Smooth muscle cell (in vitro differentiated cells): ENCODE measurements around the gene TEC. TPM values are rescaled to one million over a fixed set of nuclear protein-coding genes. Genes with fewer than 3 reads are reported as not detected.

Source experiments
- DNase-seq: peaks from one replicate; lab custom pipeline; 2025; ENCODE audit not compliant: unreplicated experiment; lab: John Stamatoyannopoulos, UW
- H2AFZ ChIP-seq: fragments of 200-600 bp; sonication (generic); 2 replicates; pipeline ENCODE4 v1.6.0; 2016; ENCODE audit warnings: antibody characterized with exemption, low read depth, mild to moderate bottlenecking
- H3F3A ChIP-seq: fragments of 200-600 bp; sonication (generic); 2 replicates; pipeline ENCODE4 v1.6.0; 2017; ENCODE audit warnings: antibody characterized with exemption, low read depth
- H3K27ac ChIP-seq: fragments of 200-600 bp; sonication (generic); 2 replicates; pipeline ENCODE4 v1.5.1; 2016; ENCODE audit warnings: low read depth, mild to moderate bottlenecking
- H3K27me3 ChIP-seq: fragments of 200-600 bp; sonication (generic); 2 replicates; pipeline ENCODE4 v1.6.1; 2016; ENCODE audit warnings: low read depth, mild to moderate bottlenecking
- H3K36me3 ChIP-seq: fragments of 200-600 bp; sonication (generic); 2 replicates; pipeline ENCODE4 v1.5.1; 2016; ENCODE audit warnings: low read depth
- H3K4me1 ChIP-seq: fragments of 200-600 bp; sonication (generic); 2 replicates; pipeline ENCODE4 v1.5.1; 2016; ENCODE audit warnings: low read depth
- H3K4me2 ChIP-seq: fragments of 200-600 bp; sonication (generic); 2 replicates; pipeline ENCODE4 v1.6.0; 2016; ENCODE audit warnings: mild to moderate bottlenecking
- H3K4me3 ChIP-seq: fragments of 200-600 bp; sonication (generic); 2 replicates; pipeline ENCODE4 v1.5.1; 2016; ENCODE audit warnings: mild to moderate bottlenecking
- H3K79me2 ChIP-seq: fragments of 200-600 bp; sonication (generic); 2 replicates; pipeline ENCODE4 v1.6.0; 2016; ENCODE audit warnings: low read depth, mild to moderate bottlenecking
- H3K9ac ChIP-seq: fragments of 200-600 bp; sonication (generic); 2 replicates; pipeline ENCODE4 v1.6.0; 2016; ENCODE audit warnings: low read depth
- H3K9me3 ChIP-seq: fragments of 200-600 bp; sonication (generic); replicated peaks from 2 replicates; pipeline ENCODE4 v1.5.1; 2016; ENCODE audit warnings: low read depth
- H4K20me1 ChIP-seq: fragments of 200-600 bp; sonication (generic); 2 replicates; pipeline ENCODE4 v1.6.0; 2016; ENCODE audit warnings: low read depth
- CTCF ChIP-seq: fragments of 200-600 bp; sonication (generic); IDR thresholded peaks from 2 replicates; pipeline ENCODE4 v1.5.1; 2017; ENCODE audit warnings: borderline replicate concordance, mild to moderate bottlenecking, antibody characterized with exemption; ENCODE audit not compliant: insufficient read depth, poor library complexity, severe bottlenecking
- WGBS: methylation state at CpG from one replicate; pipeline ENCODE4 v1.1.7; 2016; ENCODE audit warnings: low lambda C conversion rate; 5-methylcytosine and 5-hydroxymethylcytosine counted together
- polyA plus RNA-seq: library from polyadenylated mRNA; unstranded; fragments of >200 nt; fragmentation: Nextera tagmentation; extraction: Ambion mirVana; gene quantifications from 2 replicates; pipeline ENCODE4 v1.2.1, GENCODE V29; 2016
- total RNA-seq: library from RNA; depleted of rRNA; stranded (reverse); fragments of >200 nt; gene quantifications from 2 replicates; pipeline ENCODE4 v1.2.3, GENCODE V29; 2014

The TEC gene
- total and polyA plus RNA-seq, 2 experiments from 2014 or later: 0.14 to 1.8 TPM

- Histone ChIP-seq H3K4me3 (no peak overlapping the region), H2AFZ (no peak overlapping the region), H3K9me3 (no peaks in the 10 kb centered on the region), H3K36me3 (no peaks in the 10 kb centered on the region), H3K4me1 (no peaks in the 10 kb centered on the region), H3K79me2 (no peaks in the 10 kb centered on the region), H3K9ac (no peak overlapping the region), H3K4me2 (no peak overlapping the region), H4K20me1 (no peaks in the 10 kb centered on the region), H3K27ac (no peak overlapping the region), H3K27me3 (no peaks in the 10 kb centered on the region), H3F3A (no peaks in the 10 kb centered on the region)
- 69% methylated on average over 8 of the region's 8 CpGs for WGBS
- no peak for TF ChIP-seq CTCF
- DNase-seq: no peak
Measured at GRCh38 chr4:48112017-48112667, 157.5 kb downstream of the TEC start.

- no peak for DNase-seq
Measured at GRCh38 chr4:48110452-48110978, 159.1 kb downstream of the TEC start.

GRCh38 chr4:48109413-48110263 lies 160.0 kb downstream of the TEC start:
- no peaks in the 10 kb centered on the region for H3K27me3 ChIP-seq
- WGBS: 70% methylated on average over 5 of the region's 5 CpGs
- no peaks in the 10 kb centered on the region for H3K4me1 ChIP-seq
- no peak overlapping the region for H3K27ac ChIP-seq
- H2AFZ ChIP-seq: no peak overlapping the region
- H3K4me3 ChIP-seq: no peak overlapping the region
- DNase-seq: no peak
- H3K79me2 ChIP-seq: no peaks in the 10 kb centered on the region
- H3K9ac ChIP-seq: no peak overlapping the region
- H4K20me1 ChIP-seq: no peaks in the 10 kb centered on the region
- no peaks in the 10 kb centered on the region for H3K36me3 ChIP-seq
- no peaks in the 10 kb centered on the region for H3K9me3 ChIP-seq
- no peak overlapping the region for H3K4me2 ChIP-seq
- TF ChIP-seq CTCF: peak; percentile 50
- no peaks in the 10 kb centered on the region for H3F3A ChIP-seq

More at GRCh38 chr4:48110452-48110978, 159.1 kb downstream of the TEC start:
- H3K4me2 ChIP-seq: no peak overlapping the region
- no peaks in the 10 kb centered on the region for H3K36me3 ChIP-seq
- no peak overlapping the region for H2AFZ ChIP-seq
- H3K27me3 ChIP-seq: no peaks in the 10 kb centered on the region
- no peak overlapping the region for H3K27ac ChIP-seq
- H3K9ac ChIP-seq: no peak overlapping the region
- H3K4me1 ChIP-seq: no peaks in the 10 kb centered on the region
- H3K4me3 ChIP-seq: no peak overlapping the region
- no peaks in the 10 kb centered on the region for H3F3A ChIP-seq
- no peaks in the 10 kb centered on the region for H3K9me3 ChIP-seq
- TF ChIP-seq CTCF: no peak
- H4K20me1 ChIP-seq: no peaks in the 10 kb centered on the region
- WGBS: 79% methylated on average over 1 of the region's 1 CpG
- H3K79me2 ChIP-seq: no peaks in the 10 kb centered on the region
